ENCODE measurements around the gene LITAF.
A peak's percentile ranks its signal among the peaks of the same experiment; 100 is the strongest.
"Not testable (repeated sequence)": the region's sequence is repeated elsewhere in the genome, so short reads cannot be mapped to it uniquely, and the experiment has no call there.

LITAF gene

DNA sequence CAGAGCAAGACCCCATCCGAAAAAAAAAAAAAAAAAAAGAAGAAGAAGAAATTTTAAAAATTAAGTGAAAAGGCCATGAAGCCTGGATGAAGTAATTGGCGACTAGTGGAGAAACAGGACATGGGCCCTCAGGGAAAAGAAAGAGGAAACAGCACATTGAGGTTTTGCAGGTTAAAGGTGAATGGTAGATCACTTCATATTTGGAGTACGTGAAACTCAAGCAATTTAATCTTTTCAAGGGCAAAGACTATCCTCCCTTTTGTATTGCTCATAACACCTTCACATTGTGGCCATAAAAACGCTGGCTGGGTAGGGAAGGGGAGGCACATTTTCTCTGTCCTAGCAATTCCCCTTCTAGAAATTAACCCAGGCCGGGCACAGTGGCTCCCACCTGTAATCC is 53.1 kb downstream of the LITAF start:
- TF ChIP-seq POLR2A (IDR thresholded peaks at IDR 0.05; ENCODE audit: low read depth, low read length) = no peak
- DNase-seq (ENCODE audit: insufficient read length, low spot score) (no peak), FAIRE-seq (no peak)

DNA sequence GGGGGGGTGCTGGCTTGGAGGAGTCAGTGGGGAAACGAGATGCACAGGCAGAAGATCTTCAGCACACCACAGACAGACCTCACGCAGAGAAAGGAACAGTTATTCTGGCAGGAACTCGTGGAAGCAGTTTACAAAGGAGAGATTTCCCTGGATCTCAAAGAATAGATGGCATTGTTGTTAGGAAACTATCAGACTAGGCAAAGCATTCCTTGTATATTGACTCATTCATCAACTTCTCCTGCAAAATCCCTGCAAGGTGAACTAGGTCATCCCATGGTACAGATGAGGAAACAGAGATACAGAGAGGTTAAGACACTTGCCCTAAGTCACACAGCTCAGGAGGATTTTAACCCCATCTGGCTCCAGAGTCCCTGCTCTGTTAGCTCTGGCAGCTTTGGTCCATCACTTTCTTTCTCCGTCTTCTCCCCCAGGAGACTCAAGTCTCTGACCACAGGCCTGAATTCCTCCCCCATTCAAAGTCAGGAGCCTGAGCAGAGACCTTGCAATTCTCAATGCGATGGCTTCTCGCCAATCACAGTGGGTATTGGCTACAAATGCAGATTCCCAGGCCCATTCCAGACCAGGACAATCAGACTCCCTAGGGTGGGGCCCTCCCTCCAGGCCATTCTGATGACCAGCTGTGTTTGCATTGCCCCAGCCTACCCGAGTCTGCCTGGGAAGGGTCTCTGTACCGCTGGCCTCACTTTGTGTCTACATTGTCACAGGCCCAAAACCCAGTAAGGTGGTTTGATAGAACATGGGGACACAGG is 56.4 kb downstream of the LITAF start:
- no peak for TF ChIP-seq POLR2A (IDR thresholded peaks at IDR 0.05; ENCODE audit: low read depth, low read length)
- FAIRE-seq (peak; percentile 70), DNase-seq (ENCODE audit: insufficient read length, low spot score) (peak; percentile 20)

DNA sequence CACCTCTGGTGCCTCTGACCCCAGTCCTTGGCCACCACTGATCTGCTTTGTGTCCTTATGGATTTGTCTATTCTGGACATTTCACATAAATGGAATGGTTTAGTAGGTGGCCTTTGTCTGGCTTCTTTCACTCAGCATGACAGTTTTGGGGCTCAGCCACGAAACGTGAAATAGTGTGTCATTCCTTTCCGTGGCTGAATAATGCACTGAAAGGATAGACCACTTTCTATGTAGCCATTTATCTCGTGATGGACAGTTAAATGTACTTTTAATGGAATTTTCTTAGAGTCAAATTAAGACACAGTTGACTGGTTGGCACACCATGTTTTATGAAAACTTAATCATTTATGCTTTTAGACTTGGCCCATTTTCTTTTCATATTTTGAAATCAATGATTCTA is 57.4 kb downstream of the LITAF start:
- no peak for DNase-seq (ENCODE audit: insufficient read length, low spot score)
- no peak for FAIRE-seq
- TF ChIP-seq POLR2A (IDR thresholded peaks at IDR 0.05; ENCODE audit: low read depth, low read length) = no peak

DNA sequence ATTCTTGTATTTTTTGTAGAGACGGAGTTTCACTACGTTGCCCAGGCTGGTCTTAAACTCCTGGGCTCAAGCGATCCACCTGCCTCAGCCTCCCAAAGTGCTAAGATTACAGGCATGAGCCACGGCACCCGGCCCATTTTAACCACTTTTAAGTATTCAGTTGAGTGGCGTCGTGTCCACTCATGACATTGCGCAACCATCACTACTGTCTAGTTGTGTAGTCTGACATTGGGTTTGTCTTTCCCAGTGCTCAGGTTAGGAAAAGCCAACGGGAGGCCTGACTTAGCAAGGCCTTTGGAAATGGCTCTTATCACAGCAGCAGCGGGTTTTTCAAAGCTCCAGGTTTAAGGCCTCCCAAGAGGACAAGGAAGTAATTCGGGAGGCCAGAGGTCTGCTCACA is 58.7 kb downstream of the LITAF start:
- FAIRE-seq = no peak
- DNase-seq (ENCODE audit: insufficient read length, low spot score) = no peak
- TF ChIP-seq POLR2A (IDR thresholded peaks at IDR 0.05; ENCODE audit: low read depth, low read length) = no peak

DNA sequence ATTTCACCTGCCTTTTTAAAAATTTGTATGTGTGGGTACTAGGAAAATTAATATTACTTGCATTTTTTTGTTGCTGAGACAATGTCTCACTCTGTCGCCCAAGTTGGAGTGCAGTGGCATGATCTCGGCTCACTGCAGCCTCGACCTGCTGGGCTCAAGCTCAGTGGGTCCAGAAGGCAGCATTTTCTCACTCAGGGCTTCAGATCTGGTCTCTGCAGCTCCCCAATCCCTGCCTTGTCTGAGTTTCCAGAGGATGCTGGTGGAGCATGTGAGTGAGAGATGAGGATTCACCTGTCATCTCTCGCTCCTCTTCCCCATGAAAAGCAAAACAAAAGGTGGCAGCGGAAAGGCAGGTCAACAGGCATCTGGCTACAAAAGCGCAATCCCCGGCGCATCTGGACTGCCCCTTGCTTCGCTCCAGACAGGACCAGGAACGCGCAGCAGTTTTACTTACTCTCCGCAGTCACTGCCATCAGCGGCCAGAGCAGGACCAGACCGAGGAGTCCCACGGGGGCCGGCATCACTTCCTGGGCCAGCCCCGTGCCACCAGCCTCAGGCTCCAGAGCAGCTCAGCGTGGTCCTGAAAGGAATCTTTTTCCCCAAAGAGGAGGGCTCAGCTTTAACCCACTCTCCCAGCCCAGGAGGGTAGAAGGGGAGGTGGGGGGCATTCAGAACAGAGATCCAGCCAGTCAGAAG is 59.9 kb downstream of the LITAF start:
- no peak for TF ChIP-seq POLR2A (IDR thresholded peaks at IDR 0.05; ENCODE audit: low read depth, low read length)
- no peak for FAIRE-seq
- DNase-seq (ENCODE audit: insufficient read length, low spot score) = no peak

DNA sequence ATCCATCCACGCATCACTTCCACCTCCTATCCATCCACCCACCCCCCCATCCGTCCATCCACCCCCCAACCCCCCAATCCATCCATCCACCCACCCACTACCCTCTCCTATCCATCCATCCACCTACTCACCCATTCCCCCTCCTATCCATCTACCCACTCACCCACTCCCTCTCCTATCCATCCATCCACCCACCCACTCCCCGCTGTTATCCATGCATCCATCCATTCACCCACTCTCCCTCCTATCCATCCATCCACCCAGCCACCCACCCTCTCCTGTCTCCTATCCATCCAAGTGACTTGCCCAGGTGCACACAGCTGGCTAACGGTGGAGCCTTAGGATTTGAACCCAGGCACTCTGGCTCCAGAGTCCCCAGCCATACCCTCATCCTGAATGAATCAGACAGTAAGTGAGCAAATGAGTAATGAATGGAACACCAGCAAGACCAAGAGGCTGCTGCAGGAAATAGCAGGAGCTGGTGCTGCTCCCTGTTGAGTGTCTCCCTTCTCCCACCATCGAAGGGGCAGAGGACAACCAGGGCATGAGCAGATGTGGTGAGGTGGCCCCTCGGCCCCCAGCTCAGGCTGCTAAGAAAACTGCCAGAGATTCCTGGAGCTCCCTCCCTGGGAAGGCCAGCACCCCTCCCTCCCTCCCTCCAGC is 62.5 kb downstream of the LITAF start:
- no peak for TF ChIP-seq POLR2A (IDR thresholded peaks at IDR 0.05; ENCODE audit: low read depth, low read length)
- no peak for DNase-seq (ENCODE audit: insufficient read length, low spot score)
- no peak for FAIRE-seq

DNA sequence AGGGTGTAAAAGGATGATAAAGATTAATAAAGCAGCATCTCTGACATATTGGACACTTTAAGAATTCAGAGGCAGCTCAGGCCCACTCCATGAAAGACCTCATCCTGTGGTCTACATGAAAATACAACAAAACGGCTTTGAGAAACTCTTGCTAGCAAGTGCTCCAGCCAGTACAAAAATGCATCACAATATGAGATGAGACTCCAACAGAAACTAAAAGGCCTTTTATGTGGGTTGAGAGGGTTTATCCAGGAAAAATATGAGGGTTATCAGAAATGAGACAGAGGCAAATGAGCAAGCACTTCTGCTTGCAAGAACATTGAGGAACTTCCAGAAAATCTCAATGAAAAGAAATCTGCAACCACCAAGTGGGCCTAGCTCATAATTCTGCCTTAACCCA is 65.7 kb downstream of the LITAF start:
- no peak for FAIRE-seq
- TF ChIP-seq POLR2A (IDR thresholded peaks at IDR 0.05; ENCODE audit: low read depth, low read length) = no peak
- no peak for DNase-seq (ENCODE audit: insufficient read length, low spot score)

DNA sequence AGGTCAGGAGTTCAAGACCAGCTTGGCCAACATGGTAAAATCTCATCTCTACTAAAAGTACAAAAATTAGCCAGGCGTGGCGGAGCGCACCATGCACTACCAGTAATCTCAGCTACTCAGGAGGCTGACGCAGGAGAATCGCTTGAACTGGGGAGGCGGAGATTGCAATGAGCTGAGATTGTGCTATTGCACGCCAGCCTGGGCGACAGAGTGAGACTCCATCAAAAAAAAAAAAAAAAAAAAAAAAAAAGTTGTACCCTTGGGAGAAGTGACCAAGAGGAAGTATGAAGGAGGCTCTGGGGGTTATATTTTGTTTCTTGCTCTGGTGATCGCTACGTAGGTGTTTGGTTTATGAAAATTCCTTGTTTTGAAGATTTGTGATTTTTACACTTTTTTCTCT is 66.3 kb downstream of the LITAF start:
- no peak for FAIRE-seq
- DNase-seq (ENCODE audit: insufficient read length, low spot score) = no peak
- TF ChIP-seq POLR2A (IDR thresholded peaks at IDR 0.05; ENCODE audit: low read depth, low read length) = no peak

DNA sequence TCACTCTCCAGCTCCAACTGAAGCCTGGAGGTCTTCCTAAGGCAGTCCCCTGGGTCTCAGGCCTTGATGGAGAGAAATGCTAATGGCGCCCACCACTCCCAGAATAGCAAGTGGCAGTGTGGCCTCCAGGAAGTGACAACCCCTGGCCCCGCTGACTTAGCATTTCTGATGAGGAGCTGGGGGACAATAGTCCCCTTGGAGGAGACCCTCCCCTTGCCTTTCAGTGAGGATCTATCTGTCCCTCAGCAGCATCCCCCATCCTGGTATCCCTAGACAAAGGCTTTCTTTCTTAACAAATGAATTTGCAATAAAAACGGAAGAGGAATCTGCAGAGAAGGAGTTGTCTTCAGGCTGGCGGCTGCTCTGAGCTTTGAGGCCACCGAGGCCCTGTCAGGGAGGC is 68.8 kb downstream of the LITAF start:
- no peak for FAIRE-seq
- TF ChIP-seq POLR2A (IDR thresholded peaks at IDR 0.05; ENCODE audit: low read depth, low read length) = no peak

DNA sequence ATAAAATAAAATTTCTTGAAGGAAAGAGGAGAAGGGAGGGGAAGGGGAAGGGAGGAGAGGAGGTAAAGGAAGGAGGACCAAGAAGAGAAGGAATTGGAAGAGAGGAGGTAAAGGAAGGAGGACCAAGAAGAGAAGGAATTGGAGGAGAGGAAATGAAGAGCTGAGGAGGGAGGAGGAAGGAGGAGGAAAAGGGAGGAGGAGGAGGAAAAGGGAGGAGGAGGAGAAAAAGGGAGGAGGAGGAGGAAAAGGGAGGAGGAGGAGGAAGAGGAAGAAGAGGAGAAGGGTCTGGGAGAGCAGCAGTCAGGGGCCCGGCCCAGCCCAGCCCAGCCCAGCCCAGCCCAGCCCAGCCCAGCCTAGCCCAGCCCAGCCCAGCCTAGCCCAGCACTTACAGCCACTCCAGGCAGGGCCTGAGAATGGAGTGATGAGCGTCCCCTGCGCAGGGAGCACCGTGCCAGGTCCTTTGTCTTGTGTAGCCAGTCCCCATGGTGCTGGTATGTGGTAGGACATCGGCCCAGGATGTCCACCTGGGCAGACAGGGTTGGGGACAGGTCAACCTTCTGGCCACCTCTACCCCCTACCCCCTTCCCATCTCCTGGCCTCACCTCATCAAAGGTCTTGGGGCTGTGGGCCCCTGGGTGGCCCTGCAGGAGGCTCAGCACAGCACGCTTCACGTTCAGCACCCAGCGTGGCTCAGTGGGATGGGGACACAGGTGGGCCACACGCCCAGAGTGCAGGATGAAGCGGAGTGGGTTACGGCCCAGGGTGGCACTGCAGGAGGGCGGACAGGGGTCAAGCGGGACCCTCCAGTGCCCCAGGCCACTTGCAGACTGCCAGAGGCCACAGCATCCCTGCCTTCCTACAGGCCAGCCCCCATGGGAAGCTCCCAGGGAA is 70.9 kb downstream of the LITAF start:
- no peak for TF ChIP-seq POLR2A (IDR thresholded peaks at IDR 0.05; ENCODE audit: low read depth, low read length)
- no peak for DNase-seq (ENCODE audit: insufficient read length, low spot score)
- FAIRE-seq = no peak

More for the DNA sequence above, 68.8 kb downstream of the LITAF start:
- DNase-seq (ENCODE audit: insufficient read length, low spot score) = no peak

DNA sequence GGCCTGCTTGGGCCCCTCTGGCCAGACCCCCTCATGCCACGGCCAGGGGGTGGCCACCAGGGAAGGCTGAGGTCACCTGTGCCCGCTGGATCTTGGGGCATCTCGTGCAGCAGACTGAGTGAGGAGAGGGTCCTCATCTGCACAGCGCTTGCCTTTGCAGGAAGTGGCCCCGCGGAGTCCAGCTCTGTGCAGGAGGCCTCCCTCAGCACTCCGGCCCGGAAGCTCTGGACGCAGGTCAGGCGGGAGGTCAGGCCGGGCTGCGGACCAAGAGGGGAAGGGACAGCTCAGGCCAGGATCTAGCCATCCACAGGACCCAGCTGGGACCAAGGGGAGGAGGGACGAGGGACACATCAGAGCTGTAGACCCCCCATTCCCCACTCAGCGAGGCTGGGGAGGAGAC is 72.4 kb downstream of the LITAF start:
- no peak for FAIRE-seq
- no peak for DNase-seq (ENCODE audit: insufficient read length, low spot score)
- no peak for TF ChIP-seq POLR2A (IDR thresholded peaks at IDR 0.05; ENCODE audit: low read depth, low read length)

DNA sequence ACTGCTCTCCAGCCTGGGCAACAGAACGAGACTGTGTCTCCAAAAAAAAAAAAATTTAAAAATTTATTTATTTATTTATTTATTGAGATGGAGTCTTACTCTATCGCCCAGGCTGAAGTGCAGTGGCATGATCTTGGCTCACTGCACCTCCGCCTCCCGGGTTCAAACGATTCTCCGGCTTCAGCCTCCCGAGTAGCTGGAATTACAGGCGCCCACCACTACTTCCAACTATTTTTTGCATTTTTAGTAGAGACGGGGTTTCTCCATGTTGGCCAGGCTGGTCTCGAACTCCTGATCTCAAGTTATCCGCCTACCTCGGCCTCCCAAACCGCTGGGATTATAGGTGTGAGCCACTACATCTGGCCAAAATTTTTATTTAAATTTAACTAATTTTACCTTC is 73.4 kb downstream of the LITAF start:
- not testable (repeated sequence) for DNase-seq (ENCODE audit: insufficient read length, low spot score); FAIRE-seq

DNA sequence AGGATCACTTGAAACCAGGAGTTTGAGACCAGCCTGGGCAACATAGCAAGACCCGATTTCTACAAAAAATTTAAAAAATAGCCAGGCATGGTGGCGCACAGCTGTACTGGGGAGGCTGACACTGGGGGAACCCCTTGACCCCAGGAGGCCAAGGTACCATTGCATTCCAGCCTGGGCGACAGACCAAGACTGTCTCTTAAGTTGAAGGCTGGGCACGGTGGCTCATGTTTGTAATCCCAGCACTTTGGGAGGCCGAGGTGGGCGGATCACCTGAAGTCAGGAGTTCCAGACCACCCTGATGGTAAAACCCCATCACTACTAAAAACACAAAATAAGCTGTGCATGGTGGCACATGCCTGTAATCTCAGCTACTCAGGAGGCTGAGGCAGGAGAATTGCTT is 74.9 kb downstream of the LITAF start:
- DNase-seq (ENCODE audit: insufficient read length, low spot score) = no peak
- TF ChIP-seq POLR2A (IDR thresholded peaks at IDR 0.05; ENCODE audit: low read depth, low read length) = no peak
- FAIRE-seq = no peak

DNA sequence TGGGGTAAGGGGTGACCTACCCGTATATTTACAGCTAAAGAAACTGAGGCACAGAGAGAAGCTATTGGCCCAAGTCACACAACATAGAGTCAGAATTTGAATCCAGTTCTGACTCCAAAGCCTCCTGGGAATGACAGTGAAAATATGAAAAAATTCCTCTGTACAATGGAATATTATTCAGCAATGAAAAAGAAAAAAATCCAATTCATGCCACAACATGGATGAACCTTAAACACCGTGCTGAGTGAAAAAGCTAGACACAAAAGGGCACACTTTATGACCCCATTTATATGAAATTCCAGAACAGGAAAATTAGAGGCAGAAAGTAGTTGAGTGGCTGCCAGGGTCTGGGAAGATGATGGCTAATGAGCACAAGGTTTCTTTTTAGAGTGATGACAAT is 75.4 kb downstream of the LITAF start:
- FAIRE-seq = no peak
- no peak for DNase-seq (ENCODE audit: insufficient read length, low spot score)
- no peak for TF ChIP-seq POLR2A (IDR thresholded peaks at IDR 0.05; ENCODE audit: low read depth, low read length)

Measured in H54 (cell line).